GM18507 (cell line): ENCODE measurements around the gene BNC2.

Experiments used
- DNase-seq: peaks from one replicate; pipeline ENCODE4 v3.0.0; 2011; ENCODE audit warnings: low read depth; ENCODE audit not compliant: insufficient read length; ENCODE audit errors: extremely low spot score
- FAIRE-seq: peaks from 2 replicates; lab custom pipeline; 2011; peaks lifted over from hg19 to GRCh38; lab: Jason Lieb, UNC

The BNC2 gene

DNA sequence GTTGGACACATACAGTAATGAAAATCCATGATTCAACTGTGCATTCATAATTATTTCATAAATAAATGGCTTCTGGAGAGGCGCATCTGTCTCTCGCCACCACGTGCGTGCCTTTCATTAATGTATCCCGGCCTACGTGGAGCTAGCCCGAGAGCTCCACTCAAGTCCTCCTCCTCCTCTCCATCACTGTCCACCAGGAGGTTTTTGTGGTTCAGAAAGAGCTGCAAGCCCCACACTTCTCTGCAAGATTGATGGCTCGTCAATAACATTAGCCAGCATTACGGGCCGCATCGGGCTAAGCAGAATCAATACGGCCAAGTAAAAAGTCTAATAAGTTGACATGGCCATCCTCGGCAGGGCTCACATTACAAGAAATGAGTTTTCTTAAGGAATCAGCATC, 499.8 kb downstream of the BNC2 start:
- DNase-seq (no peak), FAIRE-seq (no peak)

DNA sequence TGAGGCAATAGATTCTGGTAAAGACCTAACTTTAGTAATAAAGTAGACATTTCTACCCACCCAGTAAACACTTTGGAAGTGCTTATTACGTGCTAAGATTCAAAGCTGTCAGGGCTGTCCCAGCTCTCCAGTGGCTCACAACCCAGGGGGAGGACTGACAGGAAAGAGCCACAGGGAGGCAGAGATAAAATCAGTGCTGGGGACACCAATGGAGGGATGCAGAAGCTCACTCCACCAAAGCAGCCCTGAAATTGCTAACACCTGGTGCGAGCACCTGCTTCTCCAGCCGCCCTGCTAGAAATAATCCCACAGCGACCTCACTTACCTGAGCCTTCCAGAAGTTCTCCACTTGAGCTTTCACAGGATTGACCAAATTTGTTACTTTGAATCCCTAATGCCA, 501.0 kb downstream of the BNC2 start:
- no peak for DNase-seq
- FAIRE-seq, result no peak

DNA sequence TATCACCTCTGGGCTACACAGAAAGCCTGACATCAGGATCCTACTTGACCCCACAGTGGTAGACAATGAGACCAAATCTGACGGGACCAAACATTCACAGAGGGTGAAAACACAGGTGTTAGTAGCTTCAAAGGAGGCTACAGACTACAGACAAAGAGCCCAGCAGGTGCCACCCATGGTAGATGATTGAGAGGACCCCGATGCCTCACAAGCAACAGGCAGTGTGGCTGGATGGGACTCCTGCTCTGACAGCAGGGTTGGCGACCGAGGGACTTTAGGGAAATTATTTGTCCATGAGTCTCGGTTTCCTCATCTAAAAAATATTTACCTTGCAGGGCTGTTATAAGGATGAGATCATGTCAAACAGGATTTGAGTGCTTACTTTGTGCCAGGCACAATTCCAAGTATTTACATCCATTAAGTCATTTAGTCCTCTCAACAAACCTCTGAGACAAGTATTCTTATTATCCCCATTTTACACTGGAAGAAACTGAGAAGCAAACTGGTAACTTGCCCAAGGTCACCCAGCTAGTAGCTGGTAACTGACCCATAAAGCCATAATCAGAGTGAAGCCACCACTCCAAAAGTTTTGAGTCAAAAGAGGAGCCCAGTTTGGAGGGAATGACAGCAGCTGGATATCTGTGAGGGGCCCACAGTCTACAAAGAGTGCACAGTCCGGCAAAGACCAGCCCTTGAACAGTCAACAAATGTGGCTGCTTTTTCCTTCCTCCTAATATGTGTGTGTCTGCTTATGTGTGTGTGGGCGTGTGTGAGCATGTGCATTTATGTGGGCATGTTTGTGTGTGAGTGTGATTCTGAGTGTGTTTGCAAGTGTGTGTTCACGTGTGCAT, 502.0 kb downstream of the BNC2 start:
- FAIRE-seq (no peak), DNase-seq (no peak)

DNA sequence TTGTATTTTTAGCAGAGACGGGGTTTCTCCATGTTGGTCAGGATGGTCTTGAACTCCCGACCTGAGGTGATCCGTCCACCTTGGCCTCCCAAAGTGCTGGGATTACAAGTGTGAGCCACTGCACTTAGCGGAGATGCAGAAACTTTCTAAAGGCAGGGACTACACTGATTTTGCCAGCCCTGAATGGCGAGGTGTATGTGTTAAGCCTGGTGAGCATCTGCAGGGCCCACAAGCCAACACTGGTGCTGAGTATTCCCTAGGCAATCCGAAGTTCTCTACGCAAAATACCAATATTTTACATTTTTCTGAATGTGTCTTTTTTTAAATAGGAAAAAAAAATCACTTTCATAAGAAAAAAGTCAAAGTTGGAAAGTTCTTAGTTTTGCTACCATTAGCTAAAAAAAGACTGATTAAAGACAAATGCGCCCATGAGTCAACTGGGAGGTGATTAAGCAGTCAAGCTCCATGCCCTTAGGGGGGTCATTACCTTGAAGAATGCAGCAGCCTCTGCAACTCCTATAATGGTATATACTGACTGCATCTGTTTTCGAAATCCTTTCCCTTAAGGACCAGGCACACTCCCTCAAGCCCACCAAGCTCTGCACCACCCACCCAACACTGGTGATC, 502.8 kb downstream of the BNC2 start:
- no peak for FAIRE-seq
- no peak for DNase-seq

DNA sequence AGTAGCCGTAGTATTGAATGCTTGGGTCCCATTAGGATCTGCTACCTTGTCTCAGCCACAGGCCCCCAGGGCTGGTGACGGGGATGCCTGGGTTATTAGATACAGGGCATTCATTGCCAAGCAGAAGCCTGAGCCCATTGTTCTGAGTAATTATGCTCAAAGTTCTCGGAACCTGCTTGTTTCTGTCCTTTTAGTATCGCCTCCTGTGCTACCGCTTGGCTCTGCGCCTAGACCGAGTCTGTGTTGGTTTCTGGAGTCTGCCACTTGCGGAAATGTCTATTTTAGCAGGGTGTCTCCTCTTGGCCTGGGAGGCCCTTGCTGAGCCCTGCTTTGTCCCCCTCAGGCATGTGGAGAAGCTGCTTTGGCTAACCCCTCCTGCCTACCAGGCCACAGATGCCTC, 506.1 kb downstream of the BNC2 start:
- DNase-seq (no peak), FAIRE-seq (no peak)

DNA sequence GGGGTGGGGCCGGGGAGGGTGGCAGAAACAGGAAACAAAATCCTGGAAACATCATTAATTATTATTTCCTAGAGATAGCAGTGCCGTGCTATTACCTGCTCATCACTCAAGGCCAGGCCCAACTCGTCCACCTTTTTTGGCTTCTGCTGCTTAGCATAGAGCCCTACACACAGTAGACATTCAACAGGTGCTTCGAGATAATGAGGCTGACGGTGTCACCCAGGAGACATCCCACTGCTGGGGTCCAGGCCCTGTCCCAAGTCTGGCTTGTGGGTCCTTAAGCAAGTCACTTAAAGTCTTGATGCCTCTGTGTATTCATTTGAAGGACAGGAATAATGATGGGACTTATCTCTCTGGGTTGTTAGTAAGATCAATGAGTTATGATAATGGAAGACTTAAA, 506.6 kb downstream of the BNC2 start:
- FAIRE-seq (no peak), DNase-seq (no peak)

DNA sequence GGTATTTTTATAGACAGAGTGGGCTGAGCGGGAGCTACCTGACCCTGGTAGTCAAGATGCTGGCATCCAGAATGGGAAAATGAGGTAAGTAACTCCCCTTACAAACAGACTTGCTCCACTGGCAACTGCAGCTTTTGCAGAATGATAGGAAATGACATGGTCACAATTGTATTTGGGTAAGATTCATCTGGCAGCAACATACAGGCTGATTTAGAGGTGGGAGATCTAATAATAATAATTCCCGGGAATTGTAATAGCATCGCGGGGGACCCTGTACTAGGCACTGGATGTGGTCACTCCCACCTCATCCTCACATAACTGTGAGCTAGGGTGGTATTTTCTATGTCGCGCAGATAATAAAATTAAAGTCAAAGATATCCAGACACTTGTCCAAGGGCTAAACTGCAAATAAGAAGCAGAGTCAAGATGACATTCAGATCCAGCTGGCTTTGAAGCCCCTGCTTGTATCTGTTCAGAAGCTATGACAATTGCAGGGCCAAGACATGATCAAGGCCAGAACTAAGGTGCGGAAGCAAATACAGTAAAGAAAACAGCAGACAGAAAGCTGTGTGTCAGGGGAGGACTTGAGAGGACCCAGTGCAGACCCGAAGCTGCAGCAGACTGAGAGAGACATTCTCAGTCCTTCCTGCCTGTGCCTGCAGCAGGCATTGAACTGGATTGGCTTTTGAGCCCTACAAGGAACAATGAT, 507.2 kb downstream of the BNC2 start:
- no peak for DNase-seq
- no peak for FAIRE-seq

DNA sequence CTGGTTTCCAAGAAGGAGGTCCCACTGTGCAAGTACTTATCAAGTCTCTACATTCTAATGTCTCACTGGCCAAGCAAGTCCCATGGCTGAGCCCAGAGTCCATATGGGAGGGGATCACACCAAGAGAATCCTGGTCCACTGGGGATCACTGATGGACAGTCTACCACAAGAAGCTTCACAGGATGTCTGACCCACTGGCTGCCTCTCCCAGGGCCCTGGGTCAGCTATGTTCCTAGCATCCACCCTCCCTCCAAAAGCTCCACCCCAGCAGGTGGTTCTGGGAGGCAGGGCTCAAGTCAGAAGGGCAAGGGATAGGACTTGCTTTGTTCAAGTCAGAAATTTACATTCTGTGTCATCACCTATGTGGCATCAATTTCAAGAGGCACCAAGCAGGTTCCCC, 508.5 kb downstream of the BNC2 start:
- no peak for FAIRE-seq
- no peak for DNase-seq

DNA sequence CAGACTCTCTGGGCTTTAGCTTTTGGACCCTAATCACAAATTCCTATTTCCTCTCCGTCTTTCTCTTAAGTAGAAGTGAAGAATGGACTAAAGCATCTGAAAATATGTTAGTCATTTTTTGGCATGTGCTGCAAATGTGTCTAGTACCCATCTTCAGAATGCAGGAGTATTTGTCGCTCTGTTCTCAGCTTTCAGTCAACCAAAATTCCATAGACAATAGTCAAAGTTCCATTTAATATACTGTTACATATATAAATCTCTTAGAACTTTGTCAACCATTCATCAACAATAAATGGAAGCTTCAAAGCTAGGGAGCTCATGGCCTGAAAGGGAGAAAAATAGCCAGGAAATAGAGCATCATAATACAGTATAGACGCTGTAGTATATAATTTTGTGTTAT, 509.4 kb downstream of the BNC2 start:
- FAIRE-seq (no peak), DNase-seq (no peak)

DNA sequence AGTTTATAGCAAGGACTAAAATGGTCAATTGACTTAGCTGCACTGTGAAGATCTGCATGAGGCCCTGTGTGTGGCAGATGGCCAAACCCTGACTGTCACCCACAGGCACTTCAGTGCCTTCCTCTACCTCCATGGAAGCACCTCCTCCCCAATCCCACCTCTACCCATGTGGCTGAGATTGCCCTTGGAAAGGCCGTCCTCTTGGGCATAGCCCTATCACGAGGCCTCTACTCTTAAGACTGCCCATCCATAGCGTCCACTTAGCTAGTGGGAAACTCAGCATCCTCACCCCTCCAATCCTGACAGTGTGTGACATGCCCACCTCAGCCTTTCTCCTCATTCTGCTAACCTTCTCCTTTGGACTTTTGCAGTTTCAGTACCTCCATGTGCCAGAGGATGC, 510.2 kb downstream of the BNC2 start:
- no peak for FAIRE-seq

More for the DNA sequence above, 510.2 kb downstream of the BNC2 start:
- DNase-seq, result no peak
